Esophagus mucosa (tissue), 1 donor: ENCODE results near the gene RNF187. TPM values are rescaled to one million over a fixed set of nuclear protein-coding genes. Genes with fewer than 3 reads are reported as not detected.
"Not testable (repeated sequence)": the region's sequence is repeated elsewhere in the genome, so short reads cannot be mapped to it uniquely, and the experiment has no call there.

ENCODE experiments used
- ATAC-seq: fragments of 200-7000 bp; cut with Tn5 transposase; one replicate; pipeline ENCODE4 v1.9.1; 2020
- total RNA-seq: library from RNA; stranded (reverse); gene quantifications from one replicate; pipeline ENCODE4 v1.2.4, GENCODE V29; 2023
- donor health status: DM: yes; HTN: yes; CAD: no.

The RNF187 gene
- total RNA-seq, 1 donor from 2014 or later, result 126 TPM

- no peak for ATAC-seq
These were observed 26.4 kb upstream of the RNF187 start for GRCh38 chr1:228460821-228461220.

DNA sequence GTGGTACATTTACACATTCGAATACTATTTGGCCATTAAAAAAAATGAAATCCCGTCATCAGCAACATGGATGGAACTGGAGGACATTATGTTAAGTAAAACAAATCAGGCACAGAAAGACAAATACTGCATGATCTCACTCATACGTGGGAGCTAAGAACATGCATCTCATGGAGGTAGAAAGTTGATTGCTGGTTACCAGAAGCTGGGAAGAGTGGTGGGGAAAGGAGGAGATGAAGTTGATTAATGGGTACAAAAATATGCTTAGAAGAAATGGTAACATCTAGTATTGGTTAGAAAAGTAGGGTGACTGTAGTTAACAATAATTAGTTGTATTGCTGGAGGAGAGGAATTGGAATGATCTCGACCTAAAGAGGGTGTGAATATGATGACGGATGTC is 24.6 kb upstream of the RNF187 start:
- ATAC-seq, result no peak

DNA sequence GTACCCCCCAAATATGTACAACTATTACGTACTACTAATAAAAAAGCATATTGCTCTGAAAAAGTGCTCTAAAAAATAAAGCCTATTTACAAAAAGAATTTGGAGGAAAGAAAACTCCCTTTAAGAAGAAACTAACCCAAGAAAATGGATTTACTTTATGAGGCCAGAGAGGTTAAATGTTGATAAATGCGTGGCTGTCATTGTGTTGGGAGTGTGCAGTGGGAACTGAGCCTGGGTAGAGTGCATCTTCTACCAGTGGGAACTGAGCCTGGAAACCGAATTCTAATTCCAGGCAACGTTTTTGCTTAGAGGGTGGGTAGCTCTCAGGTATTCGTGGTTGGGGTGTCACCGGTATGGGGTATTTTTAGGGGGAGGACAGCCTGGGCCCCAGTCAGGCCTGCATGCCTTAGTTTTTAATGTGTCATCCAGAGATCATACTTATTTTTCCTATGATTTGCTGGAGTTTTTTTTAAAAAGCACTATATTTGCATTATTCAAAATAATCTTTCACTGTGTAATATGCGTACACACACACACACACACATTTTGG is 24.1 kb upstream of the RNF187 start:
- ATAC-seq, result no peak

- ATAC-seq, result peak; percentile 23
These were observed 23.4 kb upstream of the RNF187 start for GRCh38 chr1:228463559-228464455.

- peak; percentile 76 for ATAC-seq
These were observed 22.6 kb upstream of the RNF187 start for GRCh38 chr1:228464487-228464983.

DNA sequence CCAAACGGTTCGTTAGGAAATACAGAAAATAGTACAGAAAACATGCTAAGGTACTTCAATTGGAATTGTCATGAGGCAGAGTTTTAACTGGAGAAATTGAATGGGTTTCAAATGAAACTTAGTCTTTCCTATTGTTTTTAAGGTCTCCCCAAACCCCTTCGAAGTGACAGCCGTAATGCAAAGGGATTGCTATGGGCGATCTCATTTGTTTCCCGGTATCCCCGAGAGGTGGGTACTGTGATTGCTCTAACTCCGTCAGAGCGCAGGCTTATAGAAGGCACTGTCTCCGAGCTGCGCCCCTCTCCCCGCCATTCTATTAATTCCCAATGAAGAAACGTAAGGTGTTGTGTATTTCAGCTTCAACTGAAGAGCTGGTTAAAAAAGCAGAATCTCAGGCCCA is 22.0 kb upstream of the RNF187 start:
- ATAC-seq, result no peak

DNA sequence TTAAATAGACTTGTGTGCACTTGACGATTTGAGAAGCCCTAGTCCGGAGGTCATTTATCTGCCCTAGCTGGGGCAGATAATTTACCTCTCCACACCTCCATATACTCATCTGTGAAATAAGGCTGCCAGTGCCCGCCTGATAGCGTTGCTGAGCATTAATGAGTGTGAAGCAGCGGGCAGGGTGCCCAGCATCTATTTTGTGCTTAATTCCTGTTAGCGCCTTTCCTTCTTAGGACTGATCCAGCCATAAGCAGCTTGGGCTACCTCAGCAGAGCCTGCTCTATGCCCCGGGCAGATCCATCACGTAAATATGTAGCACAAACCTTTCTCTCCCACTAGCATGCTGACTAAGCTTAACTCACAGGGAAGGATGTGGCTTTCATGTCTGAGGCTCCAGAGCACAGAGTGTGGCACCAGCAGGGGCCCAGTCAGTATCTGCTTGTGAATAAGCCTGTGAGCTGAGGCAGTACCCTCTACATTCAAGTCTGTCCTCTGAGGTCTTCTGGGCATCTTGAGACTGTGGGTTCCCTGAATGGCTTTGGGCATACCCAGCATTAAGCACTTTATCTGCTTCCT is 21.5 kb upstream of the RNF187 start:
- no peak for ATAC-seq

- ATAC-seq, result not testable (repeated sequence)
These were observed 19.0 kb upstream of the RNF187 start for GRCh38 chr1:228468188-228468587.

DNA sequence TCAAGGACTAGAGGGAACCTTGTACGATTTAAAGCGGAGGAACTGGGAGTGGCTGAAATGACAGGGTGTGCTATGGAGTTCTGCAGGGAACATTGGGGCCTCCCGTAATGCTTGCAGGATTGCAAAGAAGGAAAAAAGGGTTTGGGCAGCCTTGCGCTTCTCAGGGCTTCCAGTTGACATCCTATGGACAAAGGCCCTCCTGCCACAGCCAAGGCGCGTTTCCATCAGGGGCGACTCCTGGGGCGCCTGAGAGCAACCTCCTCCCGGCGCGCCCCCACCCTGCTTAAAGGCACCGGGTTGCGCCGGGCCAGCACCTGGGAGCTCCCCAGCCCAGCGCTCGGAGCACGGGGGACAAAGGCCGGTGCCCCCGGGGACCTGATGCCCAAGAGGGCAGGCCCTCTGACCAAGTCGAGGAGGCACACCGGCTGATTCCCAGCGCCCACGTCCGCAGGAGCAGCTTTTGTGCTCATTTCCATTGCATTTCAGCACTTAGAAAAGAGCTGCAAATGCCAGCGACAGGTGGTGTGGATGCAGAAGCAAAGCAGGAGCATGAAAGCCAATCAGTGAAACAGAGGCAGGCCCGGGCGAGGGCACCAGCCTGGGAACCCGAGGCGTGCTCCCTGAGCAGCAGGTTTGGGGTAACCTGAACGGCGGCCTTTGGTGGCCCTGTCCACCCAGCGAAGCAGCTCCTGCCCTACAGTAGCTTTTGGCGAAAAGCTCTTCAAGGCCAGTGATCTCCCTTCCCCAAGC is 17.6 kb upstream of the RNF187 start:
- no peak for ATAC-seq

GRCh38 chr1:228471154-228471761 is 15.9 kb upstream of the RNF187 start:
- ATAC-seq, result no peak

GRCh38 chr1:228471762-228472398 is 15.3 kb upstream of the RNF187 start:
- peak; percentile 56 for ATAC-seq

DNA sequence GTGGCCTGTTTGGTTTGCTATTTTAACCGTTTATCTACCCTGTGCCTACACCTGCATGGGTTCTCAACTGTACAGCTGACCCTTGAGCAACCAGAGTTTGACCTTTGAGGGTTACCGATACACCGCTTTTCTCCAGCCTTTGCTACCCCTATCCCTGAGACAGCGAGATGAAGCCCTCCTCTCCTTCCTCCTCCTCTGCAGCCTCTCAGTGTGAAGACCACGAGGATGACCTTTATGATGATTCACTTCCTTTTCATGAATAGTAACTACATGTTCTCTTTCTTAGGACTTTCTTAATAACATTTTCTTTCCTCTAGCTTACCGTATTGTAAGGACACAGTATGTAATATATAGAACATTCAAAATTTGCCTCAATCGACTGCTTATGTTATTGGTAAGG is 14.5 kb upstream of the RNF187 start:
- no peak for ATAC-seq

DNA sequence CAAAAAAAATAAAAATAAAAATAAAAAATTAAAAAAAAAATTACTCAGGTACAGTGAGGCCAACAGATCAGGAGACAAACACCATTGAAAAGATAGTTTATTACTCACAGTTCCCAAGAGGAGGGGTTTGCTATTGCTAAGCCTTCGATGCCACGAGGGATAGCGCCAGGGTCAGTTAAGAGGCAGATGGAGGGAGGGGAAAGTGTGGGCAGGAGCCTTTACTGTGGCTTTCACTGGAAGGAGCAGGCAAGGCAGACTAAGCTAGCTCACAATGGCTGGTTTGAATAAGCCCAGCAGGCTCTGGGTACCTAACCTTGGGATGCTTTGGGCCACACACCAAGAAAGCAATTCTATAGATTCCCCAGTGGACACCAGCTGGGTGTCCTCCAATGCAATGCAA is 12.7 kb upstream of the RNF187 start:
- ATAC-seq, result no peak

GRCh38 chr1:228475812-228476211 is 11.4 kb upstream of the RNF187 start:
- no peak for ATAC-seq

DNA sequence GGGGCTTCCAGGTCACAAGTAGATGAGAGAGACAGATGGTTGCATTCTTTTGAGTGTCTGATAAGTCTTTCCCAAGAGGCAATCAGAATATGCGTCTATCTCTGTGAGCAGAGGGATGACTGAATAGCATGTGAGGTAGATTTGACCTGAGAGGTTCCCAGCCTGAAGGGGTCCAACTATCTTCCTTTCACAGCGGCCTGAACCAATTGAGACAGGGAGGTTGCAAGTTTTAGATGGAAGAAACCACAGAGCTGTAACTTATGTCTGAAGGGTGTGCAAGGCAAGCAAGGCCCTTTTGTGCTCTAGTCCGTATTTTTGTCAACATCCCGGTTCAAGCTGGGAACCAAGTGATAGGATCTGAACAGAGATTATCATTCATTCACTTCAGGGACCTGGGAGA is 9.9 kb upstream of the RNF187 start:
- ATAC-seq, result no peak

DNA sequence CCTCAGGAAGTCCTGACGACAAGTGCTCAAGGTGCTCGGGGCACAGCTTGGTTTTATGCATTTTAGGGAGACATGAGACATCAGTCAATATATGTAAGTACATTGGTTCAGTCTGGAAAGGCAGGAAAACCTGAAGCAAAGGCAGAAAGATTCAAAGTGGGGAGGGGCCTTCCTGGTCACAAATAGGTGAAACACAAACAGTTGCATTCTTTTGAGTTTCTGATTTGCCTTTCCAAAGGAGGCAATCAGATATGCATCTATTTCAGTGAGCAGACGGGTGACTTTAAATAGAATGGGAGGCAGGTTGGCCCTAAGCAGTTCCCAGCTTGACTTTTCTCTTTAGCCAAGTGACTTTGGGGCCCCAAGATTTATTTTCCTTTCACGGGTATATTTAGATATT is 8.9 kb upstream of the RNF187 start:
- ATAC-seq, result no peak

DNA sequence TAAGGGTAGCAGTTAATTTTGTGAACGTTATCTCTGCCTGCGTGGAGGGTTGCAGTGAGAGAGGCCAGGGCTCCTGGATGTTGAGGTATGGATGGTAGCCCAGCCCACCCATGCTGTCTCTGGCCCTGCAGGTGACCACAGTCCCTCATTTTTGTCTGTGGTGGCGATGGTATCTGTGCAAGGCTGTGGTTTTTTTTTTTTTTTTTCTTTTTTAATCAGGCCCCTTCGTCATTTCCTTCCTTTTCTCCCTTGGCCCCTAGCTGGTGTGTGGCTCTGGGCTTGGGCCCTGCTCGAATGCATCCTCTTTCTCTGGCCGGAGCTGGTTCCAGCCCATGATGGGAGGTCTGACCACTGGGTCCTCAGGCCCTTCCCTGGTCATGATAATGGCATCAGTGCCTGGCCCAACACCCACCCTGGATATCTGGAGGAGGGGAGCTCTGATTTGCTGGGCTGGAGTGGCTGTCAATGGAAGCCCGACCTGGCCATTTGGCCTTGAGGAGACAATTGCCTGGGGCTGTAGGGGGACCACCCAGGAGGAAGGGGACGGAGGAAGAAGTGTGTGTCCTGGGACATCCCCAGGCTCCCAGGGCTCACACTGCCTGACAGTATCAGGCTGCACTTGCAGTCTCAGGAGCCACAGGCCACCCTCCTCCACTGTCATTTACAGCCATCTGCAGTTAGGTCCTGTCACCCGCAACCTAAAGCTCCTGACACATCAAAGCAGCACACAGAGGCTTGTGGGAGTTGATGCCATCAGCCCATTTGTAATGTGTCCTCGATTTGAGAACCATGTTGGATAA is 8.1 kb upstream of the RNF187 start:
- peak; percentile 20 for ATAC-seq

DNA sequence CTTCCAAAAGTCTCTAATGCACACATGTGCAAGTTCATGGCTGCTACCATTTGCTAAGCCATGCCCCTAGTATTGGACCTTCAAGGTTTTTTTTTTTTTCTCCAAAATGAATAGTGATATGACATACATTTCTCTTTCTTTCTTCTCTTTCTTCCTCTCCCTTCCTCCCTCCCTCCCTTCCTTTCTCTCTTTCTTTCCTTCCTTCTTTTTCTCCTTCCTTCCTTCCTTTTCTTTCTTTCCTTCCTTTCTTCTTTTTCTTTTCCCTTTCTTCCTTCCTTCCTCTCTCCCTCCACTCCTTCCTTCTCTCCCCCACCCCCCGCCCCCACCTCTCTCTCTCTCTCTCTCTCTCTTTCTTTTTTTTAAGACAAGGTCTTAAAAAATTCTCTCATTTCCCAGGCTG is 3.4 kb upstream of the RNF187 start:
- no peak for ATAC-seq

GRCh38 chr1:228486596-228487335 is 416 bp upstream of the RNF187 start:
- ATAC-seq, result peak; percentile 93

DNA sequence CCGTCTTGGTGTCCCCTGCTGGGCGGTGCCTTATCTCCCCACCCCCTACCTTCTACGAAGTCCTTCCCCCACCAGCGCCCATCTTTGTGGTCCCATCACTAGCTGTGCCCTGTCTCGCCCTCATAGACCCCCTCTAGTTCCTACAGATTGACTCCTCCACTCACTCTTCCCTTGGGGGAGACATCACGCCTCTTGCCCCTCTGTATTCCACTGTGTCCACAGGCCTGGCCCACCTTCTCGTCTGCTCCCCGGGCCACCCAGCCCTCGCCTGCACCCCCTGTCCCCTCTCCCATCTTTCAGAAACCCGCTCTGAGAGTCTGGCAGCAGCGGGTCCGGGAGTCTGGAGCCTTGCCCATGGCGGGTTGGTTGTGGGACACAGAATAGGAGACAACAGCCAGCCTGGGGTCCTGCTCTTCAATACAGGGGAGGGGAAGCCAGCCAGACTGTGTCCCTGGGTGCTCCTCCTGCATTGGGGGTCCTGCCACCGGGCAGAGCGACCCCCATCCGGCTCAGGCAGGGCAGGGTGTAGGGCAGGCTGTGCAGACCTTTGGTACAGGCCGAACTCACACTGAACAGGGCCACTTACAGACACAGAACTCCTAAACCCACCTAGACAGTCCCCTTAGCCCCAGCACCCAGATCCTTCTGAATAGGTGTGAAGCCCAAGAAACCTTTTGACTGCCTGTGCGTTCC is 1.1 kb downstream of the RNF187 start:
- no peak for ATAC-seq
